SIG-M5 treated with dmso at 0.1 percent for 504 hours (cell line): ENCODE results near the gene KIAA0232.
"Not testable (repeated sequence)": the region's sequence is repeated elsewhere in the genome, so short reads cannot be mapped to it uniquely, and the experiment has no call there.

ENCODE experiments used
- DNase-seq: peaks from one replicate; lab custom pipeline; 2025; ENCODE audit not compliant: unreplicated experiment; lab: John Stamatoyannopoulos, UW

The KIAA0232 gene

GRCh38 chr4:6894528-6895498, 112.3 kb downstream of the KIAA0232 start:
- no peak for DNase-seq

DNA sequence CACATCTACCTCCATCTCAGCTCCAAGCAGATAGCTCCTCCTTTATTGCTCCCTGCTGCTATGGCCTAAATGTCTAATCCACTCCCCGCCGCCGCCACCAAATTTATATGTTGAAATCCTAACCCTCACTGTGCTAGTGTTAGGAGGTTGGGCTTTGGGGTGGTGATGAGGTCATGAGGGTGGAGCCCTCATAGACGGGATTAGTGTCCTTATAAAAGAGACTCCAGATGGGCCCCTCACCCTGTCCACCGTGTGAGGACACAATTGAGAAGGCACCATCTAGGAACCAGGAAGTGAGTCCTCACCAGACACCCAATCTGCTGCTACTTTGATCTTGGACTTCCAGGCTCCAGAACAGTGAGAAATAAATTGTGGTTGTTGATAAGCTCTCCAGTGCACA, 113.5 kb downstream of the KIAA0232 start:
- DNase-seq, result no peak

DNA sequence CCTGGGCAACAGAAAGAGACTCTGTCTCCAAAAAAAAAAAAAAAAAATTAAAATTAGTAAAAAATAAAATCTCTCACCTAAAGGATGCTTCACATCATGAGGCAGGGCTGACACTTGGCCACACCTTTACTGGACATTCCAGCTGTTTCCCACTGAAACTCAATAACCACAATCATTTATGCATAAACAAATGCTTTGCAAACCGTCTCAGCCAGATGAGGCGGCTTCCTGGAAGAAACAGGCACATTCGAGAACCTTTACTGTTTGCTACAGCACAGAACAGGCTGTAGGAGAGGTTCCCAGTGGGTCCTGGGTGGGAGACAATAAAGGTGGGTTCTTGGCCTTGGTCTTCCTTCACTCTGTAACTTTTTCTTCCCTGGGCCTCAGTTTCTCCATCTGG, 116.2 kb downstream of the KIAA0232 start:
- DNase-seq, result no peak

- no peak for DNase-seq
These were observed 117.8 kb downstream of the KIAA0232 start for GRCh38 chr4:6900181-6900812.

DNA sequence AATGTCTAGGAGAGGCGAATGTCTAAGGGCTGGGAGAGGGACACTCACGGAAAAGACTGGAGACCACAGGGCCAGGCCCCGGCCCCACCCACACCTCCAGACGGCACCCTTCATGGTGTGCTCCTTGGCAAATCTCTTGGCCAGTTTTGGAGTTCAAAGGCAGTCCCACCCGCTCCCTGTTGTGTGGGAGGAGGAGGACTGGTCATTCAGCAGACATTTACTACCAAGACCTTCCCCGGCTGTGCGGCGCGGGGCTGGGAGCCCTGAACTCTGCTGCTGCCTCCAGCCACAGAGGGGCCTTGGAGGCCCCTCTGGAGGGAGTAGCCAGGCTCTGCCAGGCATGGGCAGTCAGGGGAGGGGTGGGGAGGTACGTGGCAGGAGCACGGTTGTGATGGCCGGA, 118.4 kb downstream of the KIAA0232 start:
- DNase-seq, result no peak

GRCh38 chr4:6901669-6902317, 119.3 kb downstream of the KIAA0232 start:
- no peak for DNase-seq

- DNase-seq, result no peak
These were observed 120.0 kb downstream of the KIAA0232 start for GRCh38 chr4:6902318-6903042.

GRCh38 chr4:6905516-6906445, 123.3 kb downstream of the KIAA0232 start:
- no peak for DNase-seq

DNA sequence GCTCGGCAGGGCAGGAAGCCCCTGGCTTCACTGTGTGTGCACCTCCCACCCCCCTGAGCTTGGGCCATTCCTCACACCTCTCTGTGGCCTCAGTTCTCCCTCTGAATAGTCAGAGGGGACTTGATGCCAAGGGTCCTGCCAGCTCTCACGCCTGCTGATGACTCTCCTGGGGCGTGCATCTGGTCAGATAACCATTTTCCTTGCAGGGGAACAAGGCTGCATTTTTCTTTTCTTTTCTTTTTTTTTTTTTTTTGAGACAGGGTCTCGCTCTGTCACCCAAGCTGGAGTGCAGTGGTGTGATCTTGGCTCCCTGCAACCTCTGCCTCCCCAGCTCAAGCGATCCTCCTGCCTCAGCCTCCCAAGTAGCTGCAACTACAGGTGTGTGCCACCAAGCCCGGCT, 124.0 kb downstream of the KIAA0232 start:
- DNase-seq, result not testable (repeated sequence)

GRCh38 chr4:6907658-6908191, 125.2 kb downstream of the KIAA0232 start:
- DNase-seq, result no peak

GRCh38 chr4:6908432-6909112, 126.0 kb downstream of the KIAA0232 start:
- DNase-seq, result no peak

DNA sequence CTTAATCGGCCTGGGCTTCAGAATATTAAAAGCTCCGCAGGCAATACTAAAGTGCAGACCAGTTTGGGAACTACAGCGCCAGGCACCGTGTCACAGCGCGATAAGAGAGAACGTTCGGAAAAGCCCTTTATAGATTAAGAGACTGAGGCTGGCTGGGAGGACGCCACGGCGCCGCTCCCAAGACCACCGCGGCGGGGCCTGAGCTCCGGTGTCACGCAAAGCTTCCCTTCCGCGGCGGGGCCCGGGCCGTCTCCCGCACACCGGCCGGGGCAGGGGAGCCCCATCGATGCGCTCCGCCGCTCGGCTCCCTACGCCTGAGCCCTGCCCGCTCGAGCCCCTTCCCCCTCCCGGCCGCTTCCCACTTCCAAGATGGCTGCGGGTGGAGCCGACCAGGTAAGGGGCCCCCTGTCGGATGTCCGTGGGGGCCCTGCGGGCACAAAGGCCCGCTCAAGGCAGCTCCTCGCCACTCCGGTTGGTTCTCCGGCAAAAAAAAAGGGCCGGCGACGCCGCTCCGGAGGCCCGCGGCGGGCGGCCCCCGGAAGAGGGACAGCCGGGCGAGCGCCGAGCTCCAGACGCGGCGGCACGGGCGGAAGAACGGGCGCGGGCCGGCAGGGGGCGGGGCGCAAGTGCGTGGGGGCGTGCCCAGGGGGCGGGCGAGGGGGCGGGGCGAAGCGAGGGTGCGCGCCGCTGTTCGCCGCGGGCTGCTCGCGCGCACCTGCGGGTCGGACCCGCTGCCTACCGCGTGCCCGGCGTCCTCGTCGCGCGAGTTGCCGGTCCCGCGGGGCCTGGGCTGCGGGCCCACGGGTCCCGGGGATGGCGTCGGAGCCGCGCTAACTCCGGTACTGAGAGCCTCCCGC, 126.8 kb downstream of the KIAA0232 start, which contains the start of gene TBC1D14:
TSS of gene TBC1D14 (plus strand) at position 714 of the 857 bp plus-strand sequence. CDS start 13,564 bp downstream, outside the sequence.
- peak; percentile 72 for DNase-seq

DNA sequence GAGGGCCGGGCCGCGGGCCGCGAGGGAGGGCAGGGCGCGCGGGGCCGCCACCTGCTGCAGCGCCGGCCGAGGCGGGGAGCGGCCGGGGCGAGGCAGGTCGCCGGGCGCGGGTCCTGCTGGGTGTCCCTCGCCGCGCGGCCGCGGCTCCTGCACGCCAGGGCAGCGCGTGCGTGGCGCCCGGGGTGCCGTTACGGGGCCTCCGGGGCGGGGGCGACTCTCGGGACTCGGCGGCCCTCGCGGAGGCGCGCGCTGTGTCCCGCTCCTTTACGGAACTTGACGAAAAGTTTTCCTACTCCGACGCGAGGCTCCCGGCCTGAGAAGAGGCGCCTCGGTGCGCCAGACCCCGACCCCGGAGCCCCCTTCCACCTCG, 127.4 kb downstream of the KIAA0232 start:
- DNase-seq, result no peak

- DNase-seq, result no peak
These were observed 127.9 kb downstream of the KIAA0232 start for GRCh38 chr4:6910340-6910959.

- DNase-seq, result no peak
These were observed 128.7 kb downstream of the KIAA0232 start for GRCh38 chr4:6910960-6911874.

DNA sequence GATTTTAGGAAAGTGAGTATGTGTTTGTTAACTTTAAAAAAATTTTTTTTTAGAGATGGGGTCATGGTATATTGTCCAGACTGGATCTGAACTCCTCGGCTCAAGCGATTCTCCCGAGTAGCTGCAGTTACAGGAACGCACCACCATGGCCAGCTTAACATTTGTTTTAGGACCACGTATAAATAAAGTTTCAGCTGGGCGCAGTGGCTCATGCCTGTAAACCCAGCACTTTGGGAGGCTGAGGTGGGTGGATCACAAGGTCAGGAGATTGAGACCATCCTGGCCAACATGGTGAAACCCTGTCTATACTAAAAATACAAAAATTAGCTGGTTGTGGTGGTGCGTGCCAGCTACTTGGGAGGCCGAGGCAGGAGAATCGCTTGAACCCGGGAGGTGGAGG, 129.4 kb downstream of the KIAA0232 start:
- not testable (repeated sequence) for DNase-seq

DNA sequence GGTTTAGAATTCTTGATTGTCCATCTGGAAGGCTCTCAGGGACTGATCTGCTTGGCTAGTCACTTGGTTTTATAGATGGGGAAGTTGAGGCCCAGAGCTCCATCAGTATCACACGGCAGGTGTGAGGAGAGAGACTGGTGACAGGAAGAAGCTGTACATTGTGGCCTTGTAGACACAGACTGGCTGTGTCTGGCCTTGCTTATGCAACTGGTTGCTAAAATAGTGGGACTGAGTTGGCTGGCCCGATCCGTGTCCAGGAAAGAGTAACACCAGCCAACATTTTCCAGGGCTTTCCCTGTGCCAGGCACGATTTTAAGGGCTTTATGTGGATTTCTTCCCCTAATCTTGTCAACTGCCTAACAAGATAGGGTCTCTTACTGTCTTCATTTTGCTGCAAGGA, 129.9 kb downstream of the KIAA0232 start:
- peak; percentile 24 for DNase-seq
